COR-L47 (cell line): ENCODE measurements around the gene NELFA.

ENCODE experiments used
- DNase-seq: peaks from one replicate; lab custom pipeline; 2025; lab: John Stamatoyannopoulos, UW

The NELFA gene

GRCh38 chr4:1937550-1937949 lies 71.2 kb downstream of the NELFA start:
- DNase-seq: no peak

- no peak for DNase-seq
These were observed 75.1 kb downstream of the NELFA start for GRCh38 chr4:1933700-1934099.

GRCh38 chr4:1932736-1933135 lies 76.0 kb downstream of the NELFA start:
- DNase-seq: no peak
